ENCODE measurements around the gene RNU2-1. TPM values are rescaled to one million over a fixed set of nuclear protein-coding genes. Genes with fewer than 3 reads are reported as not detected.

Gene RNU2-1
- total and polyA plus RNA-seq, 2 of the 13 experiments (the other 11 are each of a cell fraction or from before 2014, with no cell fraction given): not detected

DNA sequence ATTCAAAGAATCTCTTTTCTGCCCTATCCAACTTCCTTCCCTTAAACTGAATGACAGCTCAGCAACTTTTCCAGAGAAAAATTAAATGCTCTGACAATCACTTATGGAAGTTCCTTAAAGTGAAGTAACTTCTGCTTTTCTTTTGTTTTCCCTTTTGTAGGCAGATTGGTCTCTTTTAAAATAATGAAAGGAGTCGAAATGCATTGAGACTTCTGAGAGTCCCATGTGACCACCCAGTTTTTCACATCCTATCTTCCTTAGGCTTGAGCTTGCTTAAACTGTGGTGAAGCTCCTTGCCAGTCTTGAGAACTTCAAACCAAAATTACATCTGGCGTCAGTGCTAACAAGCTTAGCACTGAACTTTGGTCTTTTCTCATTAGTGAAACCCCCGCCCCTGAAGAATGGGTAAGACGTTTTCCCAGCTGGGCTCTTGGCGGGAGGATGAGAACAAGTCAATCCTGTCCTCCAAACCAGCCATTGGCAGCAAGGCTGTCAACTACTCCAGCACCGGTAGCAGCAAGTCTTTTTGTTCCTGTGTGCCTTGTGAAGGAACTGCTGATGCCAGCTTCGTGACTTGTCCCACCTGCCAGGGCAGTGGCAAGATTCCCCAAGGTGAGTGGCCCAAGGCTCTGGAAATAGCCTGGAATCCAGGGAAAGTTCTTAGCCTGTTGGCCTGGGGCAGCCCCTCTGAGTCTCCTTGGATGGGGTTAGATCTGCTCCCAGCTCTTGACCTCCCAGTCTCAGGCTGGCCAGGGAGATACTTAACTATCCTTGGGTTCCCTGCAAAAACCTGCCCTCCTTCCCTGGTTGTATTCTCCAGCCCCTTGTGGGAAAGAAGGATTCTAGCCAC lies 20.9 kb downstream of the RNU2-1 start (continued):
- no peak for TF ChIP-seq MED13 (CRISPR knock-in tag; IDR thresholded peaks at IDR 0.05)
- no peak for TF ChIP-seq XBP1 (CRISPR knock-in tag; IDR thresholded peaks at IDR 0.05)
- TF ChIP-seq SNRNP70 (IDR thresholded peaks at IDR 0.05; ENCODE audit: low read depth, low read length): no peak
- peak; percentile 43 for TF ChIP-seq HNF4A (CRISPR knock-in tag; IDR thresholded peaks at IDR 0.05)
- TF ChIP-seq, protein P1, sequence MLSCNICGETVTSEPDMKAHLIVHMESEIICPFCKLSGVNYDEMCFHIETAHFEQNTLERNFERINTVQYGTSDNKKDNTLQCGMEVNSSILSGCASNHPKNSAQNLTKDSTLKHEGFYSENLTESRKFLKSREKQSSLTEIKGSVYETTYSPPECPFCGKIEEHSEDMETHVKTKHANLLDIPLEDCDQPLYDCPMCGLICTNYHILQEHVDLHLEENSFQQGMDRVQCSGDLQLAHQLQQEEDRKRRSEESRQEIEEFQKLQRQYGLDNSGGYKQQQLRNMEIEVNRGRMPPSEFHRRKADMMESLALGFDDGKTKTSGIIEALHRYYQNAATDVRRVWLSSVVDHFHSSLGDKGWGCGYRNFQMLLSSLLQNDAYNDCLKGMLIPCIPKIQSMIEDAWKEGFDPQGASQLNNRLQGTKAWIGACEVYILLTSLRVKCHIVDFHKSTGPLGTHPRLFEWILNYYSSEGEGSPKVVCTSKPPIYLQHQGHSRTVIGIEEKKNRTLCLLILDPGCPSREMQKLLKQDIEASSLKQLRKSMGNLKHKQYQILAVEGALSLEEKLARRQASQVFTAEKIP (CRISPR knock-in tag; IDR thresholded peaks at IDR 0.05; ENCODE audit: borderline replicate concordance): no peak
- no peak for TF ChIP-seq TBX3 (IDR thresholded peaks at IDR 0.05; ENCODE audit: borderline replicate concordance)
- TF ChIP-seq, protein P2, sequence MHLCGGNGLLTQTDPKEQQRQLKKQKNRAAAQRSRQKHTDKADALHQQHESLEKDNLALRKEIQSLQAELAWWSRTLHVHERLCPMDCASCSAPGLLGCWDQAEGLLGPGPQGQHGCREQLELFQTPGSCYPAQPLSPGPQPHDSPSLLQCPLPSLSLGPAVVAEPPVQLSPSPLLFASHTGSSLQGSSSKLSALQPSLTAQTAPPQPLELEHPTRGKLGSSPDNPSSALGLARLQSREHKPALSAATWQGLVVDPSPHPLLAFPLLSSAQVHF (CRISPR knock-in tag; IDR thresholded peaks at IDR 0.05): no peak
- TF ChIP-seq FOXO1 (CRISPR knock-in tag; IDR thresholded peaks at IDR 0.05): no peak
- TF ChIP-seq DNMT1 (CRISPR knock-in tag; IDR thresholded peaks at IDR 0.05): no peak
- peak; percentile 54 for TF ChIP-seq MED1 (CRISPR knock-in tag; IDR thresholded peaks at IDR 0.05)
- TF ChIP-seq ZNF709 (CRISPR knock-in tag; IDR thresholded peaks at IDR 0.05): no peak
- no peak; the same call in 1 of the 2 replicates for TF ChIP-seq PPARG (CRISPR knock-in tag; conservative IDR thresholded peaks at IDR 0.05)
- TF ChIP-seq, protein P3, sequence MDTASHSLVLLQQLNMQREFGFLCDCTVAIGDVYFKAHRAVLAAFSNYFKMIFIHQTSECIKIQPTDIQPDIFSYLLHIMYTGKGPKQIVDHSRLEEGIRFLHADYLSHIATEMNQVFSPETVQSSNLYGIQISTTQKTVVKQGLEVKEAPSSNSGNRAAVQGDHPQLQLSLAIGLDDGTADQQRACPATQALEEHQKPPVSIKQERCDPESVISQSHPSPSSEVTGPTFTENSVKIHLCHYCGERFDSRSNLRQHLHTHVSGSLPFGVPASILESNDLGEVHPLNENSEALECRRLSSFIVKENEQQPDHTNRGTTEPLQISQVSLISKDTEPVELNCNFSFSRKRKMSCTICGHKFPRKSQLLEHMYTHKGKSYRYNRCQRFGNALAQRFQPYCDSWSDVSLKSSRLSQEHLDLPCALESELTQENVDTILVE (CRISPR knock-in tag; IDR thresholded peaks at IDR 0.05): no peak
- no peak for TF ChIP-seq ZNF274 (CRISPR knock-in tag; IDR thresholded peaks at IDR 0.05)
- no peak for TF ChIP-seq ZNF530 (CRISPR knock-in tag; IDR thresholded peaks at IDR 0.05; ENCODE audit: low read depth)
- TF ChIP-seq ZNF44 (CRISPR knock-in tag; IDR thresholded peaks at IDR 0.05): 0 out of 2 replicates have a peak, but pooled peaks have one; percentile 32
- TF ChIP-seq, protein P4, sequence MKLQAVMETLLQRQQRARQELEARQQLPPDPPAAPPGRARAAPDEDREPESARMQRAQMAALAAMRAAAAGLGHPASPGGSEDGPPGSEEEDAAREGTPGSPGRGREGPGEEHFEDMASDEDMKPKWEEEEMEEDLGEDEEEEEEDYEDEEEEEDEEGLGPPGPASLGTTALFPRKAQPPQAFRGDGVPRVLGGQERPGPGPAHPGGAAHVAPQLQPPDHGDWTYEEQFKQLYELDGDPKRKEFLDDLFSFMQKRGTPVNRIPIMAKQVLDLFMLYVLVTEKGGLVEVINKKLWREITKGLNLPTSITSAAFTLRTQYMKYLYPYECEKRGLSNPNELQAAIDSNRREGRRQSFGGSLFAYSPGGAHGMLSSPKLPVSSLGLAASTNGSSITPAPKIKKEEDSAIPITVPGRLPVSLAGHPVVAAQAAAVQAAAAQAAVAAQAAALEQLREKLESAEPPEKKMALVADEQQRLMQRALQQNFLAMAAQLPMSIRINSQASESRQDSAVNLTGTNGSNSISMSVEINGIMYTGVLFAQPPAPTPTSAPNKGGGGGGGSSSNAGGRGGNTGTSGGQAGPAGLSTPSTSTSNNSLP (IDR thresholded peaks at IDR 0.05; ENCODE audit: low read depth, low read length): no peak
- no peak for TF ChIP-seq MYC (CRISPR knock-in tag; IDR thresholded peaks at IDR 0.05; ENCODE audit: borderline replicate concordance)
- TF ChIP-seq ETV6 (CRISPR knock-in tag; conservative IDR thresholded peaks at IDR 0.05): no peak
- TF ChIP-seq ZNF138 (CRISPR knock-in tag; IDR thresholded peaks at IDR 0.05; ENCODE audit: low read depth): no peak
- no peak for TF ChIP-seq CREB1 (IDR thresholded peaks at IDR 0.05)
- no peak for TF ChIP-seq CREB1 (CRISPR knock-in tag; IDR thresholded peaks at IDR 0.05)
- TF ChIP-seq NCOA2 (CRISPR knock-in tag; IDR thresholded peaks at IDR 0.05): no peak
- TF ChIP-seq KMT2B (CRISPR knock-in tag; IDR thresholded peaks at IDR 0.05): no peak
